ENCODE data around the gene ZDHHC8. TPM values are rescaled to one million over a fixed set of nuclear protein-coding genes. Genes with fewer than 3 reads are reported as not detected.
A peak's percentile ranks its signal among the peaks of the same experiment; 100 is the strongest.

ZDHHC8 gene
- total and polyA plus RNA-seq, 10 of the 15 experiments (the other 5 are each of a cell fraction or from before 2014, with no cell fraction given), result 0.03 to 46.3 (median 5.3) TPM

GRCh38 chr22:20084547-20085413 lies 46.8 kb upstream of the ZDHHC8 start:
- POLR2A ChIA-PET, result no interaction called here
- Histone ChIP-seq H3K27ac (ENCODE audit: control insufficient read depth, insufficient read depth) (no peak overlapping the region), H4K20me1 (ENCODE audit: control insufficient read depth, insufficient read depth) (no peaks in the 10 kb centered on the region), H3K4me3 (peak overlapping the region; percentile 30; the same call in 1 of the 2 replicates), H2AFZ (ENCODE audit: control insufficient read depth, low read depth, low read length) (no peak overlapping the region), H3K4me2 (ENCODE audit: control insufficient read depth, insufficient read depth) (peak overlapping the region; percentile 2; the same call in 1 of the 2 replicates), H3K36me3 (ENCODE audit: control insufficient read depth in 2 of 2, insufficient read depth in 2 of 2, low read length in 1 of 2) (peaks cover 17 to 23% of the 10 kb centered on the region in 2 experiments), H3K27me3 (replicated peaks in 1 of 2; ENCODE audit: control insufficient read depth in 2 of 2, insufficient read depth in 2 of 2, low read length in 1 of 2) (no peaks in the 10 kb centered on the region), H3K4me1 (ENCODE audit: control insufficient read depth, insufficient read depth, low read length) (peaks cover 8% of the 10 kb centered on the region), H3K9me3 (replicated peaks; ENCODE audit: control insufficient read depth, insufficient read depth, low read length) (no peaks in the 10 kb centered on the region), H3K79me2 (ENCODE audit: control insufficient read depth, insufficient read depth, low read length) (peaks cover 54% of the 10 kb centered on the region), H3K9ac (ENCODE audit: control insufficient read depth, insufficient read depth, low read length) (no peak overlapping the region)
- RAD21 ChIA-PET (ENCODE audit: unreplicated experiment), result no interaction called here
- SMC1A ChIA-PET (ENCODE audit: uncharacterized antibody, unreplicated experiment), result no interaction called here
- CTCF ChIA-PET, result no interaction called here
- intact Hi-C loops (cut with micrococcal nuclease; ENCODE audit: unreplicated experiment) (no loop called here), in situ Hi-C loops (cut with MboI) (no loop called here)
- BruUV-seq (replicated peaks), result no TSS peak
- TF ChIP-seq MYC (IDR thresholded peaks at IDR 0.05; ENCODE audit: insufficient read depth, insufficient read length, insufficient replicate concordance, low read length, severe bottlenecking), result no peak
- peak; percentile 32; the same call in 1 of the 2 replicates for TF ChIP-seq ZBTB33 (IDR thresholded peaks at IDR 0.05)
- peak; percentile 44; the same call in 1 of the 2 replicates for TF ChIP-seq HDGF (IDR thresholded peaks at IDR 0.05)
- 0 out of 2 replicates have a peak, but pooled peaks have one; percentile 17 for TF ChIP-seq POLR2A (IDR thresholded peaks at IDR 0.05; ENCODE audit: low read depth, low read length)
- no peak for TF ChIP-seq YBX1 (IDR thresholded peaks at IDR 0.05)
- TF ChIP-seq KLF5 (IDR thresholded peaks at IDR 0.05; ENCODE audit: partially characterized antibody), result no peak
- no peak for TF ChIP-seq CEBPB (IDR thresholded peaks at IDR 0.05; ENCODE audit: borderline replicate concordance in 1 of 2, low read depth in 2 of 2, low read length in 2 of 2)
- TF ChIP-seq SUPT20H (IDR thresholded peaks at IDR 0.05; ENCODE audit: borderline replicate concordance, control insufficient read depth, low read depth, low read length), result no peak
- TF ChIP-seq USF1 (IDR thresholded peaks at IDR 0.05; ENCODE audit: borderline replicate concordance, extremely low read length, insufficient read depth, low read depth, low read length), result no peak
- TF ChIP-seq MEF2A (IDR thresholded peaks at IDR 0.05; ENCODE audit: insufficient read depth, low read depth, low read length), result no peak
- TF ChIP-seq NR2F1 (conservative IDR thresholded peaks at IDR 0.05), result 0 out of 2 replicates have a peak, but pooled peaks have one; percentile 41
- no peak for TF ChIP-seq POLR2AphosphoS2 (IDR thresholded peaks at IDR 0.05; ENCODE audit: low read depth, low read length)
- no peak for TF ChIP-seq TCF3 (IDR thresholded peaks at IDR 0.05; ENCODE audit: borderline replicate concordance, insufficient read depth, low read depth, low read length)
- TF ChIP-seq RAD51 (IDR thresholded peaks at IDR 0.05), result no peak
- no peak for TF ChIP-seq MYB (IDR thresholded peaks at IDR 0.05; ENCODE audit: borderline replicate concordance, low read depth, low read length)
- TF ChIP-seq, protein P1, sequence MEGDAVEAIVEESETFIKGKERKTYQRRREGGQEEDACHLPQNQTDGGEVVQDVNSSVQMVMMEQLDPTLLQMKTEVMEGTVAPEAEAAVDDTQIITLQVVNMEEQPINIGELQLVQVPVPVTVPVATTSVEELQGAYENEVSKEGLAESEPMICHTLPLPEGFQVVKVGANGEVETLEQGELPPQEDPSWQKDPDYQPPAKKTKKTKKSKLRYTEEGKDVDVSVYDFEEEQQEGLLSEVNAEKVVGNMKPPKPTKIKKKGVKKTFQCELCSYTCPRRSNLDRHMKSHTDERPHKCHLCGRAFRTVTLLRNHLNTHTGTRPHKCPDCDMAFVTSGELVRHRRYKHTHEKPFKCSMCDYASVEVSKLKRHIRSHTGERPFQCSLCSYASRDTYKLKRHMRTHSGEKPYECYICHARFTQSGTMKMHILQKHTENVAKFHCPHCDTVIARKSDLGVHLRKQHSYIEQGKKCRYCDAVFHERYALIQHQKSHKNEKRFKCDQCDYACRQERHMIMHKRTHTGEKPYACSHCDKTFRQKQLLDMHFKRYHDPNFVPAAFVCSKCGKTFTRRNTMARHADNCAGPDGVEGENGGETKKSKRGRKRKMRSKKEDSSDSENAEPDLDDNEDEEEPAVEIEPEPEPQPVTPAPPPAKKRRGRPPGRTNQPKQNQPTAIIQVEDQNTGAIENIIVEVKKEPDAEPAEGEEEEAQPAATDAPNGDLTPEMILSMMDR (IDR thresholded peaks at IDR 0.05 in 2 of 3, conservative IDR thresholded peaks at IDR 0.05 in 1 of 3; ENCODE audit: control insufficient read depth in 2 of 3, extremely low read depth in 1 of 3, insufficient read depth in 1 of 3, low read depth in 3 of 3, low read length in 3 of 3), result peak; percentile 32 to 65 (median 34); a peak in 5 of 6 replicates
- TF ChIP-seq ZZZ3 (IDR thresholded peaks at IDR 0.05; ENCODE audit: control insufficient read depth, insufficient read length, low read depth), result no peak
- FAIRE-seq (no peak), DNase-seq (ENCODE audit: low read depth, low spot score) (no peak), ATAC-seq (peak; percentile 50)
- WGBS (ENCODE audit: insufficient coverage, insufficient replicate concordance, low lambda C conversion rate, missing lambda C conversion rate), result 85% methylated on average over 23 of the region's 23 CpGs

All from GM12878 (cell line).